Measurements from ENCODE around the gene CGNL1. TPM values are rescaled to one million over a fixed set of nuclear protein-coding genes. Genes with fewer than 3 reads are reported as not detected.

CGNL1 gene
- total RNA-seq, 4 donors from 2014 or later, result 5.7 to 22.9 (median 14.5) TPM

DNA sequence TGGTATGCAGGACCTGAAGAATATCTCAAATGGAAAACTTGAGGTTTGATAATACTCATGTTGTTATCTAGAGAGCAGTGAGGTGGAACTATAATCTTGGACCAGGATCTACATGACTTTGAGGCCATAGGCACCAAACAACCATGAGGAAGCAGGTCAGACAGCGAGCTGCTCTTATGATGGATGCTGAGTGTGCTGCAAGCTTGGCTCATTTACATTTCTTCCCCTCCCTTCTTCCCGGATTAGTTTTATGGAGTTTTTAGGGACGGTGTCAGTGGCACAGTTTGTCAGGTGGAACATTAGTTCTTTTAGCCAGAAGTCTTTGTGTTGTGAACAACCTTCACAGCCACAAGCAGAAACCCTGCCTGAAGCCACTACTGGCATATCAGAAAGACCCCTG, 207.4 kb downstream of the CGNL1 start:
- intact Hi-C loops (cut with DNase I; ENCODE audit: low total_unique reads), result no loop called here
- no peak for TF ChIP-seq POLR2A (IDR thresholded peaks at IDR 0.05)
- TF ChIP-seq, protein P1, sequence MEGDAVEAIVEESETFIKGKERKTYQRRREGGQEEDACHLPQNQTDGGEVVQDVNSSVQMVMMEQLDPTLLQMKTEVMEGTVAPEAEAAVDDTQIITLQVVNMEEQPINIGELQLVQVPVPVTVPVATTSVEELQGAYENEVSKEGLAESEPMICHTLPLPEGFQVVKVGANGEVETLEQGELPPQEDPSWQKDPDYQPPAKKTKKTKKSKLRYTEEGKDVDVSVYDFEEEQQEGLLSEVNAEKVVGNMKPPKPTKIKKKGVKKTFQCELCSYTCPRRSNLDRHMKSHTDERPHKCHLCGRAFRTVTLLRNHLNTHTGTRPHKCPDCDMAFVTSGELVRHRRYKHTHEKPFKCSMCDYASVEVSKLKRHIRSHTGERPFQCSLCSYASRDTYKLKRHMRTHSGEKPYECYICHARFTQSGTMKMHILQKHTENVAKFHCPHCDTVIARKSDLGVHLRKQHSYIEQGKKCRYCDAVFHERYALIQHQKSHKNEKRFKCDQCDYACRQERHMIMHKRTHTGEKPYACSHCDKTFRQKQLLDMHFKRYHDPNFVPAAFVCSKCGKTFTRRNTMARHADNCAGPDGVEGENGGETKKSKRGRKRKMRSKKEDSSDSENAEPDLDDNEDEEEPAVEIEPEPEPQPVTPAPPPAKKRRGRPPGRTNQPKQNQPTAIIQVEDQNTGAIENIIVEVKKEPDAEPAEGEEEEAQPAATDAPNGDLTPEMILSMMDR (IDR thresholded peaks at IDR 0.05), result no peak
- 81 to 90% methylated on average over 3 of the region's 3 CpGs for WGBS, 2 donors
- DNase-seq (ENCODE audit: low spot score in 2 of 2), result no peak
- no peak overlapping the region for H3K4me3 ChIP-seq (ENCODE audit: low read depth, poor library complexity, severe bottlenecking)

DNA sequence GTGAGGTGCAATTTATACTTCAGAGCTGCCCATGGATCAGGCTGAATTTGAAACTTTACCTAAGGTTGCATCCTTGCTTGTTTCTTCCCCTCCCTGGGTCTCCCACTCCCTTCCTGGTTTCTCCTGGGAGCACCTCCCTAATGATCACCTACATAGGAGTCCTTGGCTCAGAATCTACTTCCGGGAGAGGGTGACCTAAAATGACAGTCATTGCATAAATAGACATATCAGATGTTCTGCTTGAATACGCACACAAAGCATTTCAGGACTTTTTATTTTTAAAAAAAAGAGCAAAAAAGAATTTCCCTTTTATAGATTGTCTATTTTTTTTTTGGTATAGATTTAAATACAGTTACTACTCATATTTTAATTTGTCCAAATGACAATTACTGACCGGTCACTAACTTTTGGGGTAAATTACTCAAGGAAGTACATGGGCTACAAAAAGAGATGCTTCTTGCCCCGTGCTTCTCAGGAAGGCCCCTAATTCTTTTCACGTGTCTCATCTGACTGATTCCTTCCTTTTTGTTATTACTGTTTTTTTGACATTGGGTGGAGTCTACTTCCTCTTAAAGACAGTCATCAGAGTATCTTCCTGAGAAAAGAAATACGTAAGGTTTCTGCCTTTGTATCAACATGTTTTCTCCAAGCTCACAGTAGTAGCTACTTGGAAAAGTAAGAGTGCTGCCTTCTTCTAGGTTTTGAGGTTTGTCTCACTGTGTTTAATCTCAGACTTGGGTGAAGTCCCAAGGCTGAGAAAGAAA, 210.5 kb downstream of the CGNL1 start:
- WGBS, 2 donors, result 47 to 48% methylated on average over 6 of the region's 6 CpGs

DNA sequence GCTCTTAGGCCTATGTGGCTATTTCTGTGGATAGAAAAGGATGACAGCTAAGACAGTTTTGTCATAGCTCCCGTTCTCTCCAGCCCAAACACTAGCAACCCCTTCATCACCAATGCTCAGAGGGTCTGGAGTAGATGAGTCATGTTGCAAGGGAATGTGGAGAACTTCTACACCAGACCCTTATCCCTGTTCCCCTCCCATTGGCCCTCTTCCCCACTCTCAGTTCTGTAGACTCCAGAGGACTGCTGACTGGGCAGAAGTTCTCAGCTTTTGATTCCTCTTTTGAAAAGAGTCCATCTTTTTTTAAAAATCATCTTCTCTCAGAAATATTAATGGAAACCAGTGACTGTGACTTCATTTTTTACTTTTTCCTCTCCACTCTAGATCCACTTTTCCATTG, 213.0 kb downstream of the CGNL1 start:
- DNase-seq (ENCODE audit: low spot score in 2 of 2), result no peak
- TF ChIP-seq POLR2A (IDR thresholded peaks at IDR 0.05), result no peak
- TF ChIP-seq, protein P1 (IDR thresholded peaks at IDR 0.05), result no peak
- no peak overlapping the region for H3K4me3 ChIP-seq (ENCODE audit: low read depth, poor library complexity, severe bottlenecking)
- intact Hi-C loops (cut with DNase I; ENCODE audit: low total_unique reads), result no loop called here
- 40 to 57% methylated on average over 1 of the region's 1 CpG for WGBS, 2 donors

More for the DNA sequence above, 210.5 kb downstream of the CGNL1 start:
- DNase-seq (ENCODE audit: low spot score in 2 of 2), result no peak
- H3K4me3 ChIP-seq (ENCODE audit: low read depth, poor library complexity, severe bottlenecking), result no peak overlapping the region
- intact Hi-C loops (cut with DNase I; ENCODE audit: low total_unique reads), result no loop called here
- TF ChIP-seq POLR2A (IDR thresholded peaks at IDR 0.05), result no peak
- TF ChIP-seq, protein P1 (IDR thresholded peaks at IDR 0.05), result no peak

DNA sequence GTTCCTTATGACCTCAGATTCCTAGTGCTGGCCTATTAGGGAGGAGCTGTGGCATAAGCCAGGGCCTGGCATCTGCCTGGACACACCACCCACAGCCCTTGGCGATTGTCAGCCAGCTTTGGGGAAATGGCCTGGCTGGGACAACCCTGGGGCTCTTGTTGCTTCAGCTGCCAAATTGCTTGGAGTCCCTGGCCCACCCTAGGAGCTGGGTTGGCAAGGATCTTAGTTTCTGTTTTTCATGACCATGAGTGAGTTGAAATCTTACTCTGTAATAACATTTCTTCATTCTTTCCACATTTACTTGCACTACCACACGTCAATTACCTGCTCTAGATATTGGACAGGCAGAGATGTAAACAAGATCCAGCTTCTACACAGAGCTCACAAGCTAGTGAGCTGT, 213.4 kb downstream of the CGNL1 start:
- H3K4me3 ChIP-seq (ENCODE audit: low read depth, poor library complexity, severe bottlenecking), result no peak overlapping the region
- intact Hi-C loops (cut with DNase I; ENCODE audit: low total_unique reads), result no loop called here
- no peak for TF ChIP-seq POLR2A (IDR thresholded peaks at IDR 0.05)
- TF ChIP-seq, protein P1 (IDR thresholded peaks at IDR 0.05), result no peak
- DNase-seq (ENCODE audit: low spot score in 2 of 2), result no peak
- 36 to 39% methylated on average over 2 of the region's 2 CpGs for WGBS, 2 donors

DNA sequence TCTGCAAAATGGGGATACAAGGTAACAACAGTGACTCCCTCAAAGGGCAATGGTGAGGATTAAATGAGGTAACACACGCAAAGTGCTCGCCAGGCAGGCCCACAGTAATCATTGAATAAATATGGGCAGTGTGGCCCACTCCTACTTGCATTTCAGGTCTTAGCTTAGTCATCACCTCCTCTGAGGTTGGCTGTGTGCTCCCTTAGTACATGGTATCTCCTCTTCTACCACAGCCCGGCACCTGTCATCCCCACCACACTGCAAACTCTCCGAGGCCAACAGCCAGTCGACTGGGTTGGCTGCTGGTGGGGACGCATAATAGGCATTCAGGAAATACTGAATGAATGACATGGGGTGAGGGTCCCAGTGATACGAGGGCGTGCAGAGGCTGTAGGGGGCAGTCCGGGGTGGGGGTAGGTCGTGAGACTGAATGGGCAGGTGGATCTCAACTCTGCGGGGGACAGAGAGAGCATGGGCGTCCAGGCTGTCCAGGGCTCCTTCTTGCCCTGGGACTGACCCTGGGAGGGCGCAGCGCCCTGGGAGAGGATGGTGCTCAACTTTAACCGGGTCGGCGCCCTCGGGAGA, 215.0 kb downstream of the CGNL1 start:
- H3K4me3 ChIP-seq (ENCODE audit: low read depth, poor library complexity, severe bottlenecking), result no peak overlapping the region
- 23 to 28% methylated on average over 14 to 17 of the region's 18 CpGs for WGBS, 2 donors
- DNase-seq (ENCODE audit: low spot score in 2 of 2), result no peak
- intact Hi-C loops (cut with DNase I; ENCODE audit: low total_unique reads), result no loop called here
- no peak for TF ChIP-seq POLR2A (IDR thresholded peaks at IDR 0.05)
- TF ChIP-seq, protein P1 (IDR thresholded peaks at IDR 0.05), result no peak

Data from lower leg skin (tissue), 4 donors.